ENCODE data around the gene IGFBP5. TPM values are rescaled to one million over a fixed set of nuclear protein-coding genes. Genes with fewer than 3 reads are reported as not detected.

The IGFBP5 gene
- total RNA-seq, 1 donor from 2014 or later: not detected

GRCh38 chr2:216635701-216636550 lies 59.4 kb downstream of the IGFBP5 start:
- H3K27ac Mint-ChIP-seq: no peak overlapping the region
- peaks cover 12% of the 10 kb centered on the region for H3K36me3 Mint-ChIP-seq (ENCODE audit: low read depth)
- no peak for DNase-seq (ENCODE audit: low spot score)
- H3K4me1 Mint-ChIP-seq (ENCODE audit: low read depth): peaks cover 32% of the 10 kb centered on the region
- H3K27me3 Mint-ChIP-seq (ENCODE audit: low read depth): peaks cover 55% of the 10 kb centered on the region
- intact Hi-C loops (cut with micrococcal nuclease): no loop called here
- no peaks in the 10 kb centered on the region for H3K9me3 Mint-ChIP-seq
- H3K4me3 Mint-ChIP-seq (ENCODE audit: low read depth): peak overlapping the region; percentile 81

- Mint-ChIP-seq H3K36me3 (ENCODE audit: low read depth) (peaks cover 12% of the 10 kb centered on the region), H3K27ac (no peak overlapping the region), H3K27me3 (ENCODE audit: low read depth) (peaks cover 58% of the 10 kb centered on the region), H3K4me1 (ENCODE audit: low read depth) (peaks cover 32% of the 10 kb centered on the region), H3K9me3 (no peaks in the 10 kb centered on the region), H3K4me3 (ENCODE audit: low read depth) (peak overlapping the region; percentile 81)
- DNase-seq (ENCODE audit: low spot score): no peak
- intact Hi-C loops (cut with micrococcal nuclease): no loop called here
Observed at GRCh38 chr2:216635171-216635570, 60.2 kb downstream of the IGFBP5 start.

GRCh38 chr2:216634370-216635148 lies 60.8 kb downstream of the IGFBP5 start:
- Mint-ChIP-seq H3K27ac (no peak overlapping the region), H3K27me3 (ENCODE audit: low read depth) (peaks cover 62% of the 10 kb centered on the region), H3K9me3 (no peaks in the 10 kb centered on the region), H3K4me1 (ENCODE audit: low read depth) (peaks cover 32% of the 10 kb centered on the region), H3K36me3 (ENCODE audit: low read depth) (peaks cover 12% of the 10 kb centered on the region), H3K4me3 (ENCODE audit: low read depth) (peak overlapping the region; percentile 81)
- intact Hi-C loops (cut with micrococcal nuclease): no loop called here
- DNase-seq (ENCODE audit: low spot score): no peak

GRCh38 chr2:216633616-216634369 lies 61.6 kb downstream of the IGFBP5 start:
- no peak for DNase-seq (ENCODE audit: low spot score)
- Mint-ChIP-seq H3K36me3 (ENCODE audit: low read depth) (peaks cover 12% of the 10 kb centered on the region), H3K27ac (no peak overlapping the region), H3K9me3 (no peaks in the 10 kb centered on the region), H3K4me1 (ENCODE audit: low read depth) (peaks cover 32% of the 10 kb centered on the region), H3K4me3 (ENCODE audit: low read depth) (peak overlapping the region; percentile 80), H3K27me3 (ENCODE audit: low read depth) (peaks cover 66% of the 10 kb centered on the region)
- intact Hi-C loops (cut with micrococcal nuclease): loop anchor here (1.0 kb wide), 1 partner anchor 26 kb away; no protein-coding TSS in a partner anchor

- DNase-seq (ENCODE audit: low spot score): peak; percentile 28
- intact Hi-C loops (cut with micrococcal nuclease): loop anchor here (1.0 kb wide), 1 partner anchor 26 kb away; no protein-coding TSS in a partner anchor
- Mint-ChIP-seq H3K4me1 (ENCODE audit: low read depth) (peaks cover 32% of the 10 kb centered on the region), H3K36me3 (ENCODE audit: low read depth) (peaks cover 12% of the 10 kb centered on the region), H3K4me3 (ENCODE audit: low read depth) (peak within 1 kb of the TSS; percentile 82), H3K27ac (peak within 1 kb of the TSS; percentile 35), H3K27me3 (ENCODE audit: low read depth) (peaks cover 69% of the 10 kb centered on the region), H3K9me3 (no peaks in the 10 kb centered on the region)
Observed at GRCh38 chr2:216632952-216633615, 62.3 kb downstream of the IGFBP5 start, which contains the start of gene IGFBP2. TSS of gene IGFBP2 (plus strand) at chr2:216633420. CDS start at chr2:216633524, 104 bp downstream.

- Mint-ChIP-seq H3K27me3 (ENCODE audit: low read depth) (peaks cover 71% of the 10 kb centered on the region), H3K36me3 (ENCODE audit: low read depth) (peaks cover 10% of the 10 kb centered on the region), H3K27ac (peak overlapping the region; percentile 35), H3K4me3 (ENCODE audit: low read depth) (peak overlapping the region; percentile 82), H3K9me3 (no peaks in the 10 kb centered on the region), H3K4me1 (ENCODE audit: low read depth) (peaks cover 32% of the 10 kb centered on the region)
- DNase-seq (ENCODE audit: low spot score): no peak
- intact Hi-C loops (cut with micrococcal nuclease): no loop called here
Observed at GRCh38 chr2:216632346-216632951, 62.9 kb downstream of the IGFBP5 start.

GRCh38 chr2:216629784-216630183 lies 65.6 kb downstream of the IGFBP5 start:
- intact Hi-C loops (cut with micrococcal nuclease): no loop called here
- H3K4me1 Mint-ChIP-seq (ENCODE audit: low read depth): peaks cover 13% of the 10 kb centered on the region
- no peak for DNase-seq (ENCODE audit: low spot score)
- H3K36me3 Mint-ChIP-seq (ENCODE audit: low read depth): peaks cover 6% of the 10 kb centered on the region
- no peaks in the 10 kb centered on the region for H3K9me3 Mint-ChIP-seq
- H3K27ac Mint-ChIP-seq: no peak overlapping the region
- H3K4me3 Mint-ChIP-seq (ENCODE audit: low read depth): no peak overlapping the region
- H3K27me3 Mint-ChIP-seq (ENCODE audit: low read depth): peaks cover 53% of the 10 kb centered on the region

GRCh38 chr2:216626875-216627245 lies 68.5 kb downstream of the IGFBP5 start:
- H3K9me3 Mint-ChIP-seq: no peaks in the 10 kb centered on the region

GRCh38 chr2:216626168-216626874 lies 69.0 kb downstream of the IGFBP5 start:
- no peak overlapping the region for H3K27ac Mint-ChIP-seq
- peaks cover 26% of the 10 kb centered on the region for H3K27me3 Mint-ChIP-seq (ENCODE audit: low read depth)
- no peak overlapping the region for H3K4me3 Mint-ChIP-seq (ENCODE audit: low read depth)
- H3K4me1 Mint-ChIP-seq (ENCODE audit: low read depth): no peaks in the 10 kb centered on the region
- intact Hi-C loops (cut with micrococcal nuclease): no loop called here
- H3K9me3 Mint-ChIP-seq: no peaks in the 10 kb centered on the region
- DNase-seq (ENCODE audit: low spot score): no peak
- H3K36me3 Mint-ChIP-seq (ENCODE audit: low read depth): no peaks in the 10 kb centered on the region

More at GRCh38 chr2:216626875-216627245, 68.5 kb downstream of the IGFBP5 start:
- Mint-ChIP-seq H3K4me1 (ENCODE audit: low read depth) (no peaks in the 10 kb centered on the region), H3K4me3 (ENCODE audit: low read depth) (no peak overlapping the region), H3K36me3 (ENCODE audit: low read depth) (no peaks in the 10 kb centered on the region), H3K27ac (no peak overlapping the region), H3K27me3 (ENCODE audit: low read depth) (peaks cover 32% of the 10 kb centered on the region)
- no peak for DNase-seq (ENCODE audit: low spot score)
- intact Hi-C loops (cut with micrococcal nuclease): no loop called here

GRCh38 chr2:216624251-216624650 lies 71.1 kb downstream of the IGFBP5 start:
- H3K27ac Mint-ChIP-seq: no peak overlapping the region
- intact Hi-C loops (cut with micrococcal nuclease): no loop called here
- H3K4me1 Mint-ChIP-seq (ENCODE audit: low read depth): peaks cover 6% of the 10 kb centered on the region
- DNase-seq (ENCODE audit: low spot score): no peak
- no peaks in the 10 kb centered on the region for H3K9me3 Mint-ChIP-seq
- H3K36me3 Mint-ChIP-seq (ENCODE audit: low read depth): no peaks in the 10 kb centered on the region
- H3K27me3 Mint-ChIP-seq (ENCODE audit: low read depth): peaks cover 14% of the 10 kb centered on the region
- H3K4me3 Mint-ChIP-seq (ENCODE audit: low read depth): no peak overlapping the region

GRCh38 chr2:216622526-216622925 lies 72.8 kb downstream of the IGFBP5 start:
- H3K9me3 Mint-ChIP-seq: no peaks in the 10 kb centered on the region
- peaks cover 7% of the 10 kb centered on the region for H3K27me3 Mint-ChIP-seq (ENCODE audit: low read depth)
- no peak overlapping the region for H3K27ac Mint-ChIP-seq
- no peak for DNase-seq (ENCODE audit: low spot score)
- no peaks in the 10 kb centered on the region for H3K36me3 Mint-ChIP-seq (ENCODE audit: low read depth)
- H3K4me1 Mint-ChIP-seq (ENCODE audit: low read depth): peaks cover 11% of the 10 kb centered on the region
- H3K4me3 Mint-ChIP-seq (ENCODE audit: low read depth): no peak overlapping the region
- intact Hi-C loops (cut with micrococcal nuclease): no loop called here
